Mucosa of rectum (tissue), 2 donors: ENCODE measurements around the gene SERTM1.

Source experiments
- H3K27ac ChIP-seq, 2 donors: one replicate each; pipeline ENCODE4 v1.7.0; 2013; ENCODE audit warnings: inconsistent platforms in 2 of 2, low read depth in 2 of 2, low read length in 2 of 2
- H3K27me3 ChIP-seq, 2 donors: one replicate each; pipeline ENCODE4 v1.7.0; 2013; ENCODE audit warnings: low read length in 2 of 2; ENCODE audit not compliant: control insufficient read depth in 2 of 2, insufficient read depth in 2 of 2
- H3K36me3 ChIP-seq, 2 donors: one replicate each; pipeline ENCODE4 v1.7.0; 2013; ENCODE audit warnings: low read length in 2 of 2; ENCODE audit not compliant: control insufficient read depth in 2 of 2, insufficient read depth in 2 of 2
- H3K4me1 ChIP-seq, 2 donors: one replicate each; pipeline ENCODE4 v1.7.0; 2013; ENCODE audit warnings: low read length in 2 of 2, mild to moderate bottlenecking in 1 of 2; ENCODE audit not compliant: control insufficient read depth in 2 of 2, insufficient read depth in 2 of 2
- H3K4me3 ChIP-seq, 2 donors: one replicate each; pipeline ENCODE4 v1.7.0; 2013; ENCODE audit warnings: low read length in 2 of 2
- H3K9ac ChIP-seq, 2 donors: one replicate each; pipeline ENCODE4 v1.7.0; 2013; ENCODE audit warnings: low read length in 2 of 2, low read depth in 1 of 2, mild to moderate bottlenecking in 1 of 2
- H3K9me3 ChIP-seq, 2 donors: one replicate each; pipeline ENCODE4 v1.7.0; 2013; ENCODE audit warnings: low read length in 2 of 2; ENCODE audit not compliant: control insufficient read depth in 2 of 2
- donor health status: healthy.
- donor health status: Normal muscosa, but diverticular disease.

Gene SERTM1

GRCh38 chr13:36673838-36674326, at the start of gene SERTM1:
TSS of gene SERTM1 (plus strand) at chr13:36674020. CDS start at chr13:36695079, 21,059 bp downstream.
- Histone ChIP-seq H3K9ac (no peak within 1 kb of the TSS), H3K9me3 (no peaks in the 10 kb centered on the region), H3K27ac (no peak within 1 kb of the TSS), H3K4me3 (no peak within 1 kb of the TSS), H3K27me3 (peaks cover 18 to 35% of the 10 kb centered on the region in 2 donors), H3K4me1 (no peaks in the 10 kb centered on the region), H3K36me3 (no peaks in the 10 kb centered on the region)

GRCh38 chr13:36628377-36629056, 45.3 kb upstream of the SERTM1 start:
- Histone ChIP-seq H3K27ac (no peak overlapping the region), H3K4me1 (no peaks in the 10 kb centered on the region), H3K36me3 (no peaks in the 10 kb centered on the region), H3K9me3 (no peaks in the 10 kb centered on the region), H3K9ac (no peak overlapping the region), H3K4me3 (no peak overlapping the region), H3K27me3 (no peaks in the 10 kb centered on the region)

- H3K4me1 ChIP-seq: no peaks in the 10 kb centered on the region
- H3K27me3 ChIP-seq: no peaks in the 10 kb centered on the region
- H3K4me3 ChIP-seq: no peak overlapping the region
- no peaks in the 10 kb centered on the region for H3K9me3 ChIP-seq
- no peak overlapping the region for H3K9ac ChIP-seq
- H3K36me3 ChIP-seq: no peaks in the 10 kb centered on the region
- no peak overlapping the region for H3K27ac ChIP-seq
These were observed 44.8 kb upstream of the SERTM1 start for GRCh38 chr13:36629057-36629385.

GRCh38 chr13:36630181-36630803, 43.5 kb upstream of the SERTM1 start:
- no peak overlapping the region for H3K4me3 ChIP-seq
- H3K36me3 ChIP-seq: no peaks in the 10 kb centered on the region
- no peaks in the 10 kb centered on the region for H3K27me3 ChIP-seq
- no peak overlapping the region for H3K27ac ChIP-seq
- no peaks in the 10 kb centered on the region for H3K9me3 ChIP-seq
- H3K9ac ChIP-seq: no peak overlapping the region
- no peaks in the 10 kb centered on the region for H3K4me1 ChIP-seq

GRCh38 chr13:36639610-36640009, 34.2 kb upstream of the SERTM1 start:
- Histone ChIP-seq H3K27ac (no peak overlapping the region), H3K9me3 (no peaks in the 10 kb centered on the region), H3K4me1 (no peaks in the 10 kb centered on the region), H3K4me3 (no peak overlapping the region), H3K9ac (no peak overlapping the region), H3K36me3 (no peaks in the 10 kb centered on the region), H3K27me3 (no peaks in the 10 kb centered on the region)

GRCh38 chr13:36650611-36651010, 23.2 kb upstream of the SERTM1 start:
- Histone ChIP-seq H3K4me1 (no peaks in the 10 kb centered on the region), H3K9me3 (no peaks in the 10 kb centered on the region), H3K27ac (no peak overlapping the region), H3K9ac (no peak overlapping the region), H3K4me3 (no peak overlapping the region), H3K36me3 (no peaks in the 10 kb centered on the region), H3K27me3 (no peaks in the 10 kb centered on the region)

GRCh38 chr13:36665630-36666029, 8.2 kb upstream of the SERTM1 start:
- Histone ChIP-seq H3K9me3 (no peaks in the 10 kb centered on the region), H3K36me3 (no peaks in the 10 kb centered on the region), H3K9ac (no peak overlapping the region), H3K27ac (no peak overlapping the region), H3K27me3 (no peaks in the 10 kb centered on the region), H3K4me1 (no peaks in the 10 kb centered on the region), H3K4me3 (no peak overlapping the region)

DNA sequence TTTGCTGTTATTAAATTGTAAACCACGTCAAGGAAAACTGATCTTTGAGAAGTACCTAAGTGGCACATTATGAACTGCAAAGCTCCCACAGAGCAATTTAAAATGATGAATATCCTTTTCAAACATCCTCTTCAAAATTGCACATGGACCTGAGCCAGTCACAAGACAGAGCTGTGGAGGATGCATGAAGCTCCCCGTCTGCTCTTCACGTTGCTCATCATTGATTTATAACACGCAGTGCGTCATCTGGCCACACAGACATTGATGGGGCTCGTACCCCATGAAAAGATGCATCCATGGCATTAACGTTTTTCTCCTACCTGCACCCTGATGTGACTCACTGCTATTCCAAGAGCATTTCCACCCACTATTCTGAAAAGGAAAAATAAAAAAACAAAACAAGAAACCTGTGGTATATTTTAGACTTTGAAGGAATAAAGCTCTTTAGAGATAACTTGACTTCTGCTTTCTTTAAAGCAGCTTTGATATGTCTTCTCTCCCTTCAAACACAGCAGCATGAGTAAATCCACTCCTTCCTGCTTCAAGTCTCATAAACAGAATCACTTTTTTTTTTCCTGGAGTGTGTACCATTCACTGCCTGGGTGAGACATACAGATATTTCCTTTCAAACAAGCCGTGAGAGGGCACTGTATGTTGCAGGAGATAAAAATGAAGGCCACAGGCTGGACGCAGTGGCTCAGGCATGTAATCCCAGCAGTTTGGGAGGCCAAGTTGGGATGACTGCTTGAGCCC, 7.2 kb upstream of the SERTM1 start:
- Histone ChIP-seq H3K27ac (no peak overlapping the region), H3K9ac (no peak overlapping the region), H3K27me3 (no peaks in the 10 kb centered on the region), H3K4me1 (no peaks in the 10 kb centered on the region), H3K36me3 (no peaks in the 10 kb centered on the region), H3K9me3 (no peaks in the 10 kb centered on the region), H3K4me3 (no peak overlapping the region)

DNA sequence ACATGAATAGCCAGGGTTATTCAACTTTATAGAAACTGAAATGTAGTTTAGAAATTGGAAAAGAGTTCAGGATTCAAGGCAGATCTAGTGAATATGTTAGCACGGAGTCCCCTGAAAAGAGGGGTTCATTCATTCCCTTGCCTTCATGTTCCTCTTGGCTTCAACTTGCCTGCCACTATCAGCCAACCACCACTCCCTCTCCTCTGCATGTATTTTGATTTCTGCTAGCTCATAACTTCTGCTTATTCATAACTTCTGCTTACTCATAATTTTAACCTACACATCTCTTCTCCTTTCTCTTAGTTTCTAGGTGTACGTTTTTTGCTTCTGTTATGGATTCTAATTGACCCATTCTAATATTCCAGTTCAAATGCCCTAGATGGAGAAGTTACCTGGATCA, 5.5 kb upstream of the SERTM1 start:
- H3K4me3 ChIP-seq: no peak overlapping the region
- H3K4me1 ChIP-seq: no peaks in the 10 kb centered on the region
- H3K9ac ChIP-seq: no peak overlapping the region
- no peaks in the 10 kb centered on the region for H3K36me3 ChIP-seq
- H3K9me3 ChIP-seq: no peaks in the 10 kb centered on the region
- H3K27ac ChIP-seq: no peak overlapping the region
- H3K27me3 ChIP-seq: peaks cover 5 to 7% of the 10 kb centered on the region in 2 donors

DNA sequence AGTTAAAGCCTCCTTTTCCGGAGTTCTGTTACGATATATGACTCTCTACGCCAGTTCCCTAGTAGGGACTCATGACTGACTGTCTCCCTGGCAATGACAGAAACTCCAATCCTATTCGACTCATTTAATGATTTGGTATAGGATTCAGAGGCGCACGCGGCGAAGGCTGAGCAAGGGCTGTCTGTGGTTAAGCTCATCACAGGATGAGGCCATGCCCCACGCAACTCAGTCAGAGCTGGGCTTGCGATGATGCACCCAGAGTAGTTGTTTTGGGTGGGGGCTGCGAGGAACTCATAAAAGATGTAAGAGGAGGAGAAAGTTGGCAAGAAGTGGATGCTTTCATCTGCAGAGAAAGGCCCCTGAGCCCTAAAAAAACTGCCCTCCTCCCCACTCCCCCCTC, 468 bp upstream of the SERTM1 start:
- no peak overlapping the region for H3K27ac ChIP-seq
- H3K4me3 ChIP-seq: no peak overlapping the region
- peaks cover 18 to 35% of the 10 kb centered on the region in 2 donors for H3K27me3 ChIP-seq
- no peak overlapping the region for H3K9ac ChIP-seq
- H3K9me3 ChIP-seq: no peaks in the 10 kb centered on the region
- no peaks in the 10 kb centered on the region for H3K4me1 ChIP-seq
- no peaks in the 10 kb centered on the region for H3K36me3 ChIP-seq
